Progenitor cell of endocrine pancreas (in vitro differentiated cells): ENCODE measurements around the gene INPP4A. TPM values are rescaled to one million over a fixed set of nuclear protein-coding genes. Genes with fewer than 3 reads are reported as not detected.

Experiments used
- DNase-seq: peaks from one replicate; pipeline ENCODE4 v3.0.0; 2021; ENCODE audit warnings: low spot score; ENCODE audit not compliant: unreplicated experiment
- H3K27ac Mint-ChIP-seq: 2 replicates; pipeline ENCODE4 v1.8.0; 2021; ENCODE audit warnings: mild to moderate bottlenecking, moderate library complexity, mixed read lengths
- H3K27me3 Mint-ChIP-seq: 2 replicates; pipeline ENCODE4 v1.8.0; 2021; ENCODE audit warnings: mixed read lengths
- H3K36me3 Mint-ChIP-seq: 2 replicates; pipeline ENCODE4 v1.8.0; 2022; ENCODE audit warnings: mixed read lengths; ENCODE audit not compliant: insufficient read depth
- H3K4me1 Mint-ChIP-seq: 2 replicates; pipeline ENCODE4 v1.8.0; 2021; ENCODE audit warnings: low read depth, mixed read lengths
- H3K4me3 Mint-ChIP-seq: 2 replicates; pipeline ENCODE4 v1.8.0; 2021; ENCODE audit warnings: low read depth, mild to moderate bottlenecking, moderate library complexity, mixed read lengths
- H3K9me3 Mint-ChIP-seq: 2 replicates; pipeline ENCODE4 v1.8.0; 2021; ENCODE audit warnings: low read depth, mixed read lengths
- total RNA-seq: library from RNA; stranded (reverse); gene quantifications from 2 replicates; pipeline ENCODE4 v1.2.1, GENCODE V29; 2021
- TF ChIP-seq, protein P1 (sequence below): fragments of 200-600 bp; sonication (generic); IDR thresholded peaks from one replicate; pipeline ENCODE4 v1.5.0; 2021; ENCODE audit warnings: antibody characterized with exemption, mild to moderate bottlenecking; ENCODE audit not compliant: unreplicated experiment

Gene INPP4A
- total RNA-seq, 1 donor from 2014 or later, result 33.0 TPM

DNA sequence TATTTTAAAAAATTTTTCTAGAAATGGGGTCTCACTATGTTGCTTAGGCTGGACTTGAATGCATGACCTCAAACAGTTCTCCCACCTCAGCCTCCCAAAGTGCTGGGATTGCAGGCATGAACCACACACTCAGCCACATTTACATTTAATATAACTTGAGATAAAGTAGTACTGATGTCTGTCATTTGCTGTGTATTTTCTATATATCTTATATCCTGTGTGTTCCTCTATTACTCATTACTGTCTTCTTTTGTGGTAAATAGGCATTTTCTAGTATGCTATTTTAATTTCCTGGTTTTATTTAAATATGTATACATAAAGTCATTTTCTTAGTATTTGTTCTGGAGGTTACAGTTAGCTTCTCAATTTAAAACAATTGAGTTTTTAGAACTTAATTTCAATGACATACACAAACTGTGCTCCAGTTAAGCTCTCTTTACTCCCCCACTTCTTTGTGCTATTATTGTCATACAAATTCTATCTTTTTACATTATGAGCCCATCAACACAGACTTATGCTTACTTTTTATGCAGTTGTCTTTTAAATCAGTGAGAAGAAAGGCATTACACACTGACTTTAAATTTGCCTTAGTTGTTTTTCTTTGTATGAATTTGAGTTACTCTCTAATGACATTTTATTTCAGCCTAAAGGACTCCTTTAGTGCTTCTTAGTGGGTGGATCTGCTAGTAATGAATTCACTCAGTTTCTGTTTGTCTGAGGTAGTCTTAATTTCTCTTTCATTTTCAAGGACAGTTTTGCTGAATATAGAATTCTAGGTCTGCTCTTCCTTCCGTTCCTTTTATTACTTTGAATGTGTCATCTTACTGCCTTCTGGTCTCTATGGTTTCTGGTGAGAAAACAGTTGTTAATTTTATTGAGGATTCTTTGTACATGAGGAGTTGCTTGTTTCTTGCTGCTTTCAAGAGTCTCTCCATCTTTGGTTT is 6.2 kb upstream of the INPP4A start:
- Mint-ChIP-seq H3K27ac (no peak overlapping the region), H3K9me3 (peaks cover 22% of the 10 kb centered on the region), H3K36me3 (peaks cover 1% of the 10 kb centered on the region), H3K27me3 (no peaks in the 10 kb centered on the region), H3K4me3 (no peak overlapping the region), H3K4me1 (peaks cover 15% of the 10 kb centered on the region)
- TF ChIP-seq, protein P1, sequence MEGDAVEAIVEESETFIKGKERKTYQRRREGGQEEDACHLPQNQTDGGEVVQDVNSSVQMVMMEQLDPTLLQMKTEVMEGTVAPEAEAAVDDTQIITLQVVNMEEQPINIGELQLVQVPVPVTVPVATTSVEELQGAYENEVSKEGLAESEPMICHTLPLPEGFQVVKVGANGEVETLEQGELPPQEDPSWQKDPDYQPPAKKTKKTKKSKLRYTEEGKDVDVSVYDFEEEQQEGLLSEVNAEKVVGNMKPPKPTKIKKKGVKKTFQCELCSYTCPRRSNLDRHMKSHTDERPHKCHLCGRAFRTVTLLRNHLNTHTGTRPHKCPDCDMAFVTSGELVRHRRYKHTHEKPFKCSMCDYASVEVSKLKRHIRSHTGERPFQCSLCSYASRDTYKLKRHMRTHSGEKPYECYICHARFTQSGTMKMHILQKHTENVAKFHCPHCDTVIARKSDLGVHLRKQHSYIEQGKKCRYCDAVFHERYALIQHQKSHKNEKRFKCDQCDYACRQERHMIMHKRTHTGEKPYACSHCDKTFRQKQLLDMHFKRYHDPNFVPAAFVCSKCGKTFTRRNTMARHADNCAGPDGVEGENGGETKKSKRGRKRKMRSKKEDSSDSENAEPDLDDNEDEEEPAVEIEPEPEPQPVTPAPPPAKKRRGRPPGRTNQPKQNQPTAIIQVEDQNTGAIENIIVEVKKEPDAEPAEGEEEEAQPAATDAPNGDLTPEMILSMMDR, result no peak
- no peak for DNase-seq

DNA sequence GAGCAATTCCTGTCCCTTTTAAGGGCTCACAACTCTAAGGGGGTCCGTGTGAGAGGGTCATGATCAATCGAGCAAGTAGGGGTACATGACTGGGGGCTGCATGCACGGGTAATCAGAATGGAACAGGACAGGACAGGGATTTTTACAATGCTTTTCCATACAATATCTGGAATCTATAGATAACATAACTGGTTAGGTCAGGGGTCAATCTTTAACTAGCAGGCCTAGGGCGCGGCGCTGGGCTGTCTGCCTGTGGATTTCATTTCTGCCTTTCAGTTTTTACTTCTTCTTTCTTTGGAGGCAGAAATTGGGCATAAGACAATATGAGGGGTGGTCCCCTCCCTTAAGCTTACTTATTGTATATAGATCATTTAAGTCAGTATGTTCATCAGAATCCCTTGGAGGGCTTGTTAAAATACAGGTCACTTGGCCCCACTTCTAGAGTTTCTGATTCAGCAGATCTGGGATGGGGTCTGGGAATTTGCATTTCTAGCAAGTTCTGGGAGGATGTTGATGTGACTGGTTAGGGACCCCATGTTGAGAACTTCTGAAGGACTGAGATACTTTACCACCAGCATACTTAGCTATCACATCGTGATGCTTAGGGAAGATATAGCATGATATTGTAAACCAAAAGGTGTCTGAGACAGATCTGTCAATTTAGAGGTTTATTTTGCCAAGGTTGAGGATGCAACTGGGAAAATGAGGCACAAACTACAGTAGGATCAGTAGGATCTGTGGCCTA is 2.8 kb upstream of the INPP4A start:
- Mint-ChIP-seq H3K36me3 (peaks cover 1% of the 10 kb centered on the region), H3K27me3 (no peaks in the 10 kb centered on the region), H3K4me3 (no peak overlapping the region), H3K4me1 (peaks cover 32% of the 10 kb centered on the region), H3K9me3 (peaks cover 15% of the 10 kb centered on the region), H3K27ac (peak overlapping the region; percentile 79)
- DNase-seq, result no peak
- TF ChIP-seq, protein P1, result no peak

DNA sequence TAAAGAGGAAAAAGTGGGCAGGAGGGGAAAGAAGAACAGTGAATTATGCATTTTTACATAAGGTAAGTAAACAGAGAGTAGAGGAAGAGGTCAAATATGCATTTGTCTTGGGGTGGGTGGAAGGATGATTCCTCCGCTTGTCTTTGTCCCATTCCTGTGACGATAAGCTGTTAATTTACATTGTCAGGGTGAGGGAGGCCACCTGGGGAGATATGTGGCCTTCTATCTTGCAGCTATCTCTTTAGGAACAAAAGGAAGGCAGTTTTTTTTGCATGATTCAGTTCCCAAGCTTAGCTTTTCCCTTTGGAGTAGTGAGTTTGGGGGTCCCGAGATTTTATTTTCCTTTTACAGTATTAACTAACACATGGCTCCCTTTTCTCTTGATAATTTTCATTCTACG is 2.2 kb upstream of the INPP4A start:
- Mint-ChIP-seq H3K36me3 (peaks cover 1% of the 10 kb centered on the region), H3K27ac (peak overlapping the region; percentile 57), H3K9me3 (peaks cover 15% of the 10 kb centered on the region), H3K27me3 (no peaks in the 10 kb centered on the region), H3K4me1 (peaks cover 33% of the 10 kb centered on the region), H3K4me3 (no peak overlapping the region)
- no peak for DNase-seq
- TF ChIP-seq, protein P1, result no peak

DNA sequence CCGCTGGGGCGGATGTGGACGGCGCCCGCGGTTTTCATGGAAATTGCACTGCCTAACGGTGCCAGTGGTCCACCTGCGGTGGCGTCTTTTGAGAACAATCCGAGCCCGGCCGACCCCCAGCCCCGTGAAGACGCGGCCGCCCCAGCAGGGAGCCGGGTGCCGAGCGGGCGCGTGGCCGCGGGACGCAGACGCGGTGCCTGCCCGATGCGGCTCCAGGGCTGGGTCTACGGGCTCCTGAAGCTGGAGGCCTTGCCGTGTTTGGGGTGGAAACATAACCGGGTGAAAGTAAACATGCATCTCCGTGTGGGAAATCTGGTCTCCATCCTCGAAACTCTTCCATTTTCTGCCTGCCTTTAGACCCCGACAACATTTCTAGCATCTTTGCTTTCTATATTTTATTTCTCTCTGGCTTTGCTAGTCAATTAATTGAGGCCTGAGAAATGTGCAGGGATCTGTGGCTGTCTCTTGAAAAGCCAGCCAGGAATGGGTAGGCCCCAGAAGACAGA is 572 bp downstream of the INPP4A start:
- no peak for DNase-seq
- Mint-ChIP-seq H3K27ac (peak overlapping the region; percentile 91), H3K4me1 (peaks cover 39% of the 10 kb centered on the region), H3K36me3 (no peaks in the 10 kb centered on the region), H3K4me3 (peak overlapping the region; percentile 92), H3K27me3 (no peaks in the 10 kb centered on the region), H3K9me3 (no peaks in the 10 kb centered on the region)
- TF ChIP-seq, protein P1, result no peak
